Measurements from ENCODE around the gene FGFR3. TPM values are rescaled to one million over a fixed set of nuclear protein-coding genes. Genes with fewer than 3 reads are reported as not detected.

FGFR3 gene
- total and polyA plus RNA-seq, 10 of the 15 experiments (the other 5 are each of a cell fraction or from before 2014, with no cell fraction given): 0.05 to 0.33 (median 0.18) TPM; not detected in 6

DNA sequence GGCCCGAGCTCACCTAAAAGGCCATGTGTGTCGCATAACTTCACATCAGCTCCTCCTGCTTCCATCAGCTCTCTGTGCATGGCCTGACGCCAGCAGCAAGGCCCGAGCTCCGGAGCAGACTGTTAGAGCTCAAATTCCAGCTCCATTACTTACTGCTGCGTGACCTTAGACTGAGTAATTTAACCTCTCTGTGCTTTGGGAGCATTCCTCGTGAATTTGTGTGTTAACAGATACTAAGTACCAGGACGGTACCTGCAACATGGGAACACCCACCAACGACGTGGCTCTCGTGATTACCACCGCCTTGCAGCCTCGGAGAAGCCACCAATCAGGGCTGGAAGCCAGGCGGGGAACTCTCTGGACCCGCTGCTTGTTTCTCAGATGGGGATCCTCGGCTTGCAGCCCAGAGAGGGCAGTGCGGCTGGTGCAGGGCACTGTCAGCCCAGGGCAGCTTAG lies 49.9 kb downstream of the FGFR3 start:
- SMC1A ChIA-PET (ENCODE audit: uncharacterized antibody, unreplicated experiment): no interaction called here
- intact Hi-C loops (cut with micrococcal nuclease; ENCODE audit: unreplicated experiment) (no loop called here), in situ Hi-C loops (cut with MboI) (no loop called here)
- no peak overlapping the region for H3K4me3 ChIP-seq
- H2AFZ ChIP-seq (ENCODE audit: control insufficient read depth, low read depth, low read length): no peak overlapping the region
- POLR2A ChIA-PET: interaction anchor here (1.1 kb wide), 1 partner anchor 9 kb away, joined by 3 read pairs; no protein-coding TSS in a partner anchor
- no peaks in the 10 kb centered on the region for H3K27me3 ChIP-seq (replicated peaks in 1 of 2; ENCODE audit: control insufficient read depth in 2 of 2, insufficient read depth in 2 of 2, low read length in 1 of 2)
- RAD21 ChIA-PET (ENCODE audit: unreplicated experiment): no interaction called here
- H3K79me2 ChIP-seq (ENCODE audit: control insufficient read depth, insufficient read depth, low read length): no peaks in the 10 kb centered on the region; the same call in 1 of the 2 replicates
- TF ChIP-seq HDAC2 (IDR thresholded peaks at IDR 0.05) (no peak), ZZZ3 (IDR thresholded peaks at IDR 0.05; ENCODE audit: control insufficient read depth, insufficient read length, low read depth) (no peak), RAD21 (IDR thresholded peaks at IDR 0.05; ENCODE audit: insufficient read depth, low read depth, low read length) (no peak), CBX5 (IDR thresholded peaks at IDR 0.05; ENCODE audit: low read depth) (no peak), HDGF (IDR thresholded peaks at IDR 0.05) (no peak), TAF1 (IDR thresholded peaks at IDR 0.05; ENCODE audit: borderline replicate concordance, low read depth, low read length) (no peak), POU2F2 (IDR thresholded peaks at IDR 0.05; ENCODE audit: borderline replicate concordance, low read depth, low read length) (no peak), ASH2L (IDR thresholded peaks at IDR 0.05; ENCODE audit: borderline replicate concordance, low read depth) (no peak), ZNF274 (IDR thresholded peaks at IDR 0.05; ENCODE audit: insufficient read depth, insufficient read length) (no peak), MTA2 (IDR thresholded peaks at IDR 0.05; ENCODE audit: low read depth) (no peak), MXI1 (IDR thresholded peaks at IDR 0.05; ENCODE audit: low read depth, low read length) (no peak), PML (IDR thresholded peaks at IDR 0.05; ENCODE audit: low read length) (no peak)
- TF ChIP-seq, protein P1, sequence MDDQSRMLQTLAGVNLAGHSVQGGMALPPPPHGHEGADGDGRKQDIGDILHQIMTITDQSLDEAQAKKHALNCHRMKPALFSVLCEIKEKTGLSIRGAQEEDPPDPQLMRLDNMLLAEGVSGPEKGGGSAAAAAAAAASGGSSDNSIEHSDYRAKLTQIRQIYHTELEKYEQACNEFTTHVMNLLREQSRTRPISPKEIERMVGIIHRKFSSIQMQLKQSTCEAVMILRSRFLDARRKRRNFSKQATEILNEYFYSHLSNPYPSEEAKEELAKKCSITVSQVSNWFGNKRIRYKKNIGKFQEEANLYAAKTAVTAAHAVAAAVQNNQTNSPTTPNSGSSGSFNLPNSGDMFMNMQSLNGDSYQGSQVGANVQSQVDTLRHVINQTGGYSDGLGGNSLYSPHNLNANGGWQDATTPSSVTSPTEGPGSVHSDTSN (IDR thresholded peaks at IDR 0.05; ENCODE audit: insufficient replicate concordance, low read depth, low read length): no peak
- TF ChIP-seq, protein P2, sequence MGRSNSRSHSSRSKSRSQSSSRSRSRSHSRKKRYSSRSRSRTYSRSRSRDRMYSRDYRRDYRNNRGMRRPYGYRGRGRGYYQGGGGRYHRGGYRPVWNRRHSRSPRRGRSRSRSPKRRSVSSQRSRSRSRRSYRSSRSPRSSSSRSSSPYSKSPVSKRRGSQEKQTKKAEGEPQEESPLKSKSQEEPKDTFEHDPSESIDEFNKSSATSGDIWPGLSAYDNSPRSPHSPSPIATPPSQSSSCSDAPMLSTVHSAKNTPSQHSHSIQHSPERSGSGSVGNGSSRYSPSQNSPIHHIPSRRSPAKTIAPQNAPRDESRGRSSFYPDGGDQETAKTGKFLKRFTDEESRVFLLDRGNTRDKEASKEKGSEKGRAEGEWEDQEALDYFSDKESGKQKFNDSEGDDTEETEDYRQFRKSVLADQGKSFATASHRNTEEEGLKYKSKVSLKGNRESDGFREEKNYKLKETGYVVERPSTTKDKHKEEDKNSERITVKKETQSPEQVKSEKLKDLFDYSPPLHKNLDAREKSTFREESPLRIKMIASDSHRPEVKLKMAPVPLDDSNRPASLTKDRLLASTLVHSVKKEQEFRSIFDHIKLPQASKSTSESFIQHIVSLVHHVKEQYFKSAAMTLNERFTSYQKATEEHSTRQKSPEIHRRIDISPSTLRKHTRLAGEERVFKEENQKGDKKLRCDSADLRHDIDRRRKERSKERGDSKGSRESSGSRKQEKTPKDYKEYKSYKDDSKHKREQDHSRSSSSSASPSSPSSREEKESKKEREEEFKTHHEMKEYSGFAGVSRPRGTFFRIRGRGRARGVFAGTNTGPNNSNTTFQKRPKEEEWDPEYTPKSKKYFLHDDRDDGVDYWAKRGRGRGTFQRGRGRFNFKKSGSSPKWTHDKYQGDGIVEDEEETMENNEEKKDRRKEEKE (IDR thresholded peaks at IDR 0.05): no peak
- TF ChIP-seq, protein P3, sequence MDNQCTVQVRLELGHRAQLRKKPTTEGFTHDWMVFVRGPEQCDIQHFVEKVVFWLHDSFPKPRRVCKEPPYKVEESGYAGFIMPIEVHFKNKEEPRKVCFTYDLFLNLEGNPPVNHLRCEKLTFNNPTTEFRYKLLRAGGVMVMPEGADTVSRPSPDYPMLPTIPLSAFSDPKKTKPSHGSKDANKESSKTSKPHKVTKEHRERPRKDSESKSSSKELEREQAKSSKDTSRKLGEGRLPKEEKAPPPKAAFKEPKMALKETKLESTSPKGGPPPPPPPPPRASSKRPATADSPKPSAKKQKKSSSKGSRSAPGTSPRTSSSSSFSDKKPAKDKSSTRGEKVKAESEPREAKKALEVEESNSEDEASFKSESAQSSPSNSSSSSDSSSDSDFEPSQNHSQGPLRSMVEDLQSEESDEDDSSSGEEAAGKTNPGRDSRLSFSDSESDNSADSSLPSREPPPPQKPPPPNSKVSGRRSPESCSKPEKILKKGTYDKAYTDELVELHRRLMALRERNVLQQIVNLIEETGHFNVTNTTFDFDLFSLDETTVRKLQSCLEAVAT (IDR thresholded peaks at IDR 0.05): no peak
- TF ChIP-seq, protein P4, sequence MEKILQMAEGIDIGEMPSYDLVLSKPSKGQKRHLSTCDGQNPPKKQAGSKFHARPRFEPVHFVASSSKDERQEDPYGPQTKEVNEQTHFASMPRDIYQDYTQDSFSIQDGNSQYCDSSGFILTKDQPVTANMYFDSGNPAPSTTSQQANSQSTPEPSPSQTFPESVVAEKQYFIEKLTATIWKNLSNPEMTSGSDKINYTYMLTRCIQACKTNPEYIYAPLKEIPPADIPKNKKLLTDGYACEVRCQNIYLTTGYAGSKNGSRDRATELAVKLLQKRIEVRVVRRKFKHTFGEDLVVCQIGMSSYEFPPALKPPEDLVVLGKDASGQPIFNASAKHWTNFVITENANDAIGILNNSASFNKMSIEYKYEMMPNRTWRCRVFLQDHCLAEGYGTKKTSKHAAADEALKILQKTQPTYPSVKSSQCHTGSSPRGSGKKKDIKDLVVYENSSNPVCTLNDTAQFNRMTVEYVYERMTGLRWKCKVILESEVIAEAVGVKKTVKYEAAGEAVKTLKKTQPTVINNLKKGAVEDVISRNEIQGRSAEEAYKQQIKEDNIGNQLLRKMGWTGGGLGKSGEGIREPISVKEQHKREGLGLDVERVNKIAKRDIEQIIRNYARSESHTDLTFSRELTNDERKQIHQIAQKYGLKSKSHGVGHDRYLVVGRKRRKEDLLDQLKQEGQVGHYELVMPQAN (conservative IDR thresholded peaks at IDR 0.05): no peak
- TF ChIP-seq, protein P5, sequence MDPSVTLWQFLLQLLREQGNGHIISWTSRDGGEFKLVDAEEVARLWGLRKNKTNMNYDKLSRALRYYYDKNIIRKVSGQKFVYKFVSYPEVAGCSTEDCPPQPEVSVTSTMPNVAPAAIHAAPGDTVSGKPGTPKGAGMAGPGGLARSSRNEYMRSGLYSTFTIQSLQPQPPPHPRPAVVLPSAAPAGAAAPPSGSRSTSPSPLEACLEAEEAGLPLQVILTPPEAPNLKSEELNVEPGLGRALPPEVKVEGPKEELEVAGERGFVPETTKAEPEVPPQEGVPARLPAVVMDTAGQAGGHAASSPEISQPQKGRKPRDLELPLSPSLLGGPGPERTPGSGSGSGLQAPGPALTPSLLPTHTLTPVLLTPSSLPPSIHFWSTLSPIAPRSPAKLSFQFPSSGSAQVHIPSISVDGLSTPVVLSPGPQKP (IDR thresholded peaks at IDR 0.05; ENCODE audit: low read depth, low read length): no peak
- no peak overlapping the region for H3K4me2 ChIP-seq (ENCODE audit: control insufficient read depth, insufficient read depth)
- ATAC-seq: no peak
- no TSS peak for BruUV-seq (replicated peaks)
- peaks cover 17 to 18% of the 10 kb centered on the region in 2 experiments; a peak in 3 of 4 replicates for H3K36me3 ChIP-seq (ENCODE audit: control insufficient read depth in 2 of 2, insufficient read depth in 2 of 2, low read length in 1 of 2)
- H4K20me1 ChIP-seq (ENCODE audit: control insufficient read depth, insufficient read depth): no peaks in the 10 kb centered on the region
- FAIRE-seq: no peak
- H3K4me1 ChIP-seq (ENCODE audit: control insufficient read depth, insufficient read depth, low read length): 0 out of 2 replicates have a peak, but pooled peaks cover 5% of the 10 kb centered on the region
- H3K9ac ChIP-seq (ENCODE audit: control insufficient read depth, insufficient read depth, low read length): no peak overlapping the region
- no peaks in the 10 kb centered on the region for H3K9me3 ChIP-seq (replicated peaks; ENCODE audit: control insufficient read depth, insufficient read depth, low read length)
- no peak for DNase-seq (ENCODE audit: low read depth, low spot score)
- CTCF ChIA-PET: no interaction called here
- H3K27ac ChIP-seq (ENCODE audit: control insufficient read depth, insufficient read depth): no peak overlapping the region
- over 99% methylated on average over 17 of the region's 17 CpGs for WGBS (ENCODE audit: insufficient coverage, insufficient replicate concordance, low lambda C conversion rate, missing lambda C conversion rate)
